ENCODE results near the gene TAF1A. TPM values are rescaled to one million over a fixed set of nuclear protein-coding genes. Genes with fewer than 3 reads are reported as not detected.

Gene TAF1A
- total RNA-seq, 1 experiment from 2014 or later = 21.4 TPM

DNA sequence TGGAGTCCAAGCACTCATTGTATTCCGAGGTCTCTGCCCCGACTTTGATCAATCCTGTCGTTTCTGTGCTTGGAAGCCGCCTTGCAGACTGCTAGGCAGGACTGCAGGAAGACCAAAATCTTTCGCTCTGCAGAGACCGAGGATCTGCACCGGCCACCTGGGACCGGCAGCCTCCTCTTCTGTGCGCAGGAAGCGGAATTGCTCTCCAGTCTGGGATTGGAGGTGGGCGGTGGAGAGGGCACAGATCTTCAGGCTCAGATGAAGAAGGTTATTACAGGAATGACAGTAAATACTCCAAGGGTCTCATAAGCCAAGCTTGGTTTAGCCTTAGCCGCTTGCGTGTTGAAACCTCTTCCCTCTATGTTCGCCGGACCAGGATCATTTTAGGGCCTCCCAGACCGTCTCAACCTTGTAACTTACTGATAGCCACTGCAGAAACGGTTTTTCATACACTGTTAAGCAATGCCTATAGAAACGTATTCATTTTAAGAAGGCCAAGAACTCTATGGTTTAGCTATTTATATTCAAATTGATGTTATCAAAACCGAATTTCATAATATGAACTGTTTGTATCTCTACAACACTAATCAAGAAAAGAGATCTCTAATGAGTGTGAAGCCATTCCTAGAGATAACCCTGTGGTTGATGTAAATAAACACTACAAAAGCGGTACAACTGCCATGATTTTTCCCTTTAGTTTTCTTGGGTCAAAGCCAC, 29.3 kb upstream of the TAF1A start:
- H3K9me3 ChIP-seq (ENCODE audit: control insufficient read depth in 1 of 2, insufficient read depth in 1 of 2, low read depth in 1 of 2, low read length in 2 of 2) = no peaks in the 10 kb centered on the region
- ChIA-PET POLR2A (no interaction called here), RAD21 (ENCODE audit: low non-redundant PET in 1 of 2, low total read pairs in 2 of 2, uncharacterized antibody in 2 of 2, unreplicated experiment in 2 of 2) (no interaction called here), CTCF (interaction anchor here (1.1 kb wide), 1 partner anchor 15 kb away, joined by 3 read pairs; no protein-coding TSS in a partner anchor)
- no peaks in the 10 kb centered on the region for H4K20me1 ChIP-seq (ENCODE audit: insufficient read depth)
- intact Hi-C loops (cut with micrococcal nuclease) = loop anchor here (1.0 kb wide), 1 partner anchor 24 kb away; no protein-coding TSS in a partner anchor
- H3K4me3 ChIP-seq (replicated peaks in 1 of 2; ENCODE audit: low read depth in 1 of 2, low read length in 2 of 2) = peak overlapping the region; percentile 67 to 79
- TF ChIP-seq, protein P1, sequence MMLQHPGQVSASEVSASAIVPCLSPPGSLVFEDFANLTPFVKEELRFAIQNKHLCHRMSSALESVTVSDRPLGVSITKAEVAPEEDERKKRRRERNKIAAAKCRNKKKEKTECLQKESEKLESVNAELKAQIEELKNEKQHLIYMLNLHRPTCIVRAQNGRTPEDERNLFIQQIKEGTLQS (IDR thresholded peaks at IDR 0.05) = no peak
- no peak for TF ChIP-seq SIN3A (IDR thresholded peaks at IDR 0.05; ENCODE audit: low read depth)
- H3K4me2 ChIP-seq (ENCODE audit: low read length) = peak overlapping the region; percentile 90
- H2AFZ ChIP-seq (ENCODE audit: low read depth, low read length, poor library complexity, severe bottlenecking) = no peak overlapping the region
- H3K4me1 ChIP-seq (ENCODE audit: control insufficient read depth in 1 of 2, insufficient read depth in 2 of 2, low read length in 2 of 2) = peaks cover 2 to 16% of the 10 kb centered on the region in 2 experiments; a peak in 3 of 4 replicates
- DNase-seq (ENCODE audit: low read depth, low spot score) (no peak), ATAC-seq (peak; percentile 19; the same call in 1 of the 2 replicates)
- H3K27me3 ChIP-seq (ENCODE audit: insufficient read depth, low read length) = no peaks in the 10 kb centered on the region
- no peaks in the 10 kb centered on the region for H3K9me2 ChIP-seq (ENCODE audit: insufficient read depth)
- peak overlapping the region; percentile 82 for H3K9ac ChIP-seq (ENCODE audit: low read length)
- H3K79me2 ChIP-seq (ENCODE audit: insufficient read depth, low read length) = peaks cover 30% of the 10 kb centered on the region; the same call in 1 of the 2 replicates
- no peak overlapping the region for H3K27ac ChIP-seq (ENCODE audit: low read depth, low read length)
- TSS peak; percentile 52 for BruUV-seq (replicated peaks)
- peaks cover 0 to 5% of the 10 kb centered on the region in 2 experiments; a peak in 3 of 4 replicates for H3K36me3 ChIP-seq (ENCODE audit: control insufficient read depth in 1 of 2, insufficient read depth in 2 of 2, low read length in 2 of 2)

DNA sequence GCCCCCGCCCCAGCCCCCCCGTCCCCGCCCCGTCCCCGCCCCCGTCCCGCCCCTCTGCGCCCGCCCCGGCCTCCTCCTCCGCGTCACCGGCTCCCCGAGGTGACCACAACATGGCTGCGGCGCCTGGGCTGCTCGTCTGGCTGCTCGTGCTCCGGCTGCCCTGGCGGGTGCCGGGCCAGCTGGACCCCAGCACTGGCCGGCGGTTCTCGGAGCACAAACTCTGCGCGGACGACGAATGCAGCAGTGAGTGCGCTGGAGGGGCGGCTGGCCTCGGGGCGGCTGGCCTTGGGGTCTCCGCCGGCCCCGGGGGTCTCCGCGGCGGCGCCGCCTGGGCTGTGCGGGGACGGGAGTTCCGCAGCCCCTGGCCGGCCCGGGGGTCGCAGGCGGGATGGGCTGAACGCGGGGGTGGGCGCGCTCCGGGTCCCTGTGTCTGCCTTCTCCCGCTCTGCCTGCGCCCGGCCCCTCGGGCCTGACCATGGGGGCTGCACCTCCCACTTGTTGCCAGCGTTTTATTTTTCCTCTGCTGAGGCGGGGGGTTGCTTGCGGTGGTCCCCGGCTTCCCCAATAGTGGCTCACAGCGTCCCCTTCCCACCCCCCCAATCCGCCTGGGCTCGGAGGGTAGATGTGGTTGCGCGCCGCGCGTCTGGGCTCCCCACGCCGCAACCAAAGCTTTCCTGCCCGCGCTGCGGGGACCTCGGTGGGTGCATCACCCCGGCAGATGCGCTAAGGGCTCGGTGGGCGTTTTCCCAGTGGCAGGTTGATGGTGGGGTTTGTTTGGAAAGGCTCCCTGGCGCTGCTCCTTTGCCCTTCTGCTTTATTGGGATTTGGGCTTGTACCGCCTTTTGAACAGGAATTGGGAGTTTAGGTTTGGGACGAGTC, 28.5 kb upstream of the TAF1A start, which contains the start of gene MIA3:
MIA3 (plus strand) TSS at position 97 of the 879 bp plus-strand sequence; CDS start at position 111, 14 bp downstream.
- Histone ChIP-seq H3K27me3 (ENCODE audit: insufficient read depth, low read length) (no peaks in the 10 kb centered on the region), H3K27ac (ENCODE audit: low read depth, low read length) (peak within 1 kb of the TSS; percentile 55; the same call in 1 of the 2 replicates), H4K20me1 (ENCODE audit: insufficient read depth) (no peaks in the 10 kb centered on the region), H3K36me3 (ENCODE audit: control insufficient read depth in 1 of 2, insufficient read depth in 2 of 2, low read length in 2 of 2) (peaks cover 0 to 1% of the 10 kb centered on the region in 2 experiments; a peak in 2 of 4 replicates), H3K4me3 (replicated peaks in 1 of 2; ENCODE audit: low read depth in 1 of 2, low read length in 2 of 2) (peak within 1 kb of the TSS; percentile 67 to 79), H3K79me2 (ENCODE audit: insufficient read depth, low read length) (peaks cover 30% of the 10 kb centered on the region; the same call in 1 of the 2 replicates), H3K4me1 (ENCODE audit: control insufficient read depth in 1 of 2, insufficient read depth in 2 of 2, low read length in 2 of 2) (peaks cover 2 to 16% of the 10 kb centered on the region in 2 experiments; a peak in 3 of 4 replicates), H3K4me2 (ENCODE audit: low read length) (peak within 1 kb of the TSS; percentile 90), H2AFZ (ENCODE audit: low read depth, low read length, poor library complexity, severe bottlenecking) (peak within 1 kb of the TSS; percentile 79), H3K9ac (ENCODE audit: low read length) (peak within 1 kb of the TSS; percentile 82), H3K9me3 (ENCODE audit: control insufficient read depth in 1 of 2, insufficient read depth in 1 of 2, low read depth in 1 of 2, low read length in 2 of 2) (no peaks in the 10 kb centered on the region), H3K9me2 (ENCODE audit: insufficient read depth) (no peaks in the 10 kb centered on the region)
- RAD21 ChIA-PET (ENCODE audit: low non-redundant PET in 1 of 2, low total read pairs in 2 of 2, uncharacterized antibody in 2 of 2, unreplicated experiment in 2 of 2) = no interaction called here
- CTCF ChIA-PET = interaction anchor here (1.1 kb wide), 1 partner anchor 16 kb away, joined by 3 read pairs; no protein-coding TSS in a partner anchor
- POLR2A ChIA-PET = no interaction called here
- ATAC-seq (peak; percentile 77), DNase-seq (ENCODE audit: low read depth, low spot score) (no peak)
- TF ChIP-seq EZH2phosphoT487 (IDR thresholded peaks at IDR 0.05; ENCODE audit: borderline replicate concordance) = no peak
- TF ChIP-seq ZFX (IDR thresholded peaks at IDR 0.05) = peak; percentile 25; the same call in 1 of the 2 replicates
- peak; percentile 94 for TF ChIP-seq POLR2AphosphoS5 (IDR thresholded peaks at IDR 0.05; ENCODE audit: low read depth, low read length)
- peak; percentile 96 for TF ChIP-seq YY1 (IDR thresholded peaks at IDR 0.05; ENCODE audit: extremely low read depth, insufficient replicate concordance, low read depth, low read length)
- TF ChIP-seq EGR1 (IDR thresholded peaks at IDR 0.05; ENCODE audit: low read depth) = peak; percentile 32; the same call in 1 of the 2 replicates
- TF ChIP-seq SIN3A (IDR thresholded peaks at IDR 0.05; ENCODE audit: low read depth) = peak; percentile 53; the same call in 1 of the 2 replicates
- BruUV-seq (replicated peaks) = no TSS peak
- intact Hi-C loops (cut with micrococcal nuclease) = loop anchor here (1.0 kb wide), 1 partner anchor 25 kb away; no protein-coding TSS in a partner anchor

Measured in HCT116 (cell line).